BE2C (cell line): ENCODE measurements around the gene TOGARAM1. TPM values are rescaled to one million over a fixed set of nuclear protein-coding genes. Genes with fewer than 3 reads are reported as not detected.

Source experiments
- DNase-seq: peaks from one replicate; pipeline ENCODE4 v3.0.0-alpha.2; 2020
- H3K27me3 ChIP-seq: fragments of 250-450 bp; sonication (Bioruptor Pico); 2 replicates; pipeline ENCODE4 v1.5.1; 2020; ENCODE audit warnings: mild to moderate bottlenecking
- H3K36me3 ChIP-seq: fragments of 250-450 bp; sonication (Bioruptor Pico); 2 replicates; pipeline ENCODE4 v1.5.1; 2020; ENCODE audit warnings: mild to moderate bottlenecking
- H3K4me1 ChIP-seq: fragments of 250-450 bp; sonication (Bioruptor Pico); 2 replicates; pipeline ENCODE4 v1.5.1; 2020
- H3K4me3 ChIP-seq: 2 replicates; pipeline ENCODE4 v1.5.1; 2011; ENCODE audit warnings: low read depth, low read length
- H3K9me3 ChIP-seq: fragments of 250-450 bp; sonication (Bioruptor Pico); 2 replicates; pipeline ENCODE4 v1.5.1; 2020
- polyA plus RNA-seq: library from polyadenylated mRNA; unstranded; fragments of >200 nt; gene quantifications from one replicate; pipeline ENCODE4 v1.2.1, GENCODE V29; 2012; ENCODE audit warnings: low read depth, missing spikeins; ENCODE audit not compliant: insufficient read length, insufficient read depth
- TF ChIP-seq, protein P1 (sequence below): IDR thresholded peaks from 2 replicates; pipeline ENCODE4 v1.5.1; 2012; ENCODE audit warnings: mild to moderate bottlenecking, low read depth, low read length

Gene TOGARAM1
- 12.7 TPM for polyA plus RNA-seq

DNA sequence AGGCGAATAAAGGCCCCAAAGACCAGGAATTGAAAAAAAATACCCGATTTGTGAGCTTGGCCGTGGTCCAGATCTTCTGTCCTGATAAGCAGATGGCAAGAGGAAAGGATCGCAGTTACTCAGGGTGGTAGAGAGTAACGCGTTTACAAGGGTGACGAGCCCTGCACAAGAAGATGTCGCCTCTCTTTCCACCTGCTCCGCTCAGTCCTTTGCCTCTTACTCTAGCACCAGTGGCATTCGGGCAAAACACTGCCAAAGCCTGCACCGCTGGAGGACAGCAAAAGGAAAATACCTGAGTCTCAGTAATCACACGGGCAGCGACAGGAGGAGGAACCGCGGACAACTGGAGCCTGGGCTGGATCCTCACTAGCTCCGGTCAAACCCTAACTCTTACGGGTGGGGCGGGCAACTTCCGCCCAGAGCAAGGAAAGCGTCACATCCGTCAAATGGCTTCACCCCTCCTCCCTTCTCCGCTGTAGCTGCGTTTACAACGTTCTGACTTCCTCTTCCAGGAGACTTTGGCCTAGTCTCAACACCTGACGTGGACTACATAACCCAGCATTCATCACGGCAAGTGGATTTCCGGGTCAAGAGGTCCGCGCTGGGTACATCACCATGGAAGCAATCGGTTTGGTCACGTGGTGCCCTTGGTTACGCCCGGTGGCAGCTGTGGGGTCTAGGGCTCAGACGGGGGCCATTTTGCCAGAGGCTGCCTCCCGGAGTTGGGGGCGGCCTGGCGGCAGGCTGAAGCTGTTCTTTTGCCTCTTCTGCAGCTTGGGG, at the start of gene TOGARAM1, which contains the start of gene KLHL28:
TOGARAM1 (plus strand) TSS at position 637 of the 780 bp plus-strand sequence. CDS start 232 bp downstream, outside the sequence.
KLHL28 (minus strand) TSS at position 394 of the 780 bp plus-strand sequence. CDS start 16,019 bp downstream, outside the sequence.
- Histone ChIP-seq H3K27me3 (no peaks in the 10 kb centered on the region), H3K4me1 (no peaks in the 10 kb centered on the region)
- TF ChIP-seq, protein P1, sequence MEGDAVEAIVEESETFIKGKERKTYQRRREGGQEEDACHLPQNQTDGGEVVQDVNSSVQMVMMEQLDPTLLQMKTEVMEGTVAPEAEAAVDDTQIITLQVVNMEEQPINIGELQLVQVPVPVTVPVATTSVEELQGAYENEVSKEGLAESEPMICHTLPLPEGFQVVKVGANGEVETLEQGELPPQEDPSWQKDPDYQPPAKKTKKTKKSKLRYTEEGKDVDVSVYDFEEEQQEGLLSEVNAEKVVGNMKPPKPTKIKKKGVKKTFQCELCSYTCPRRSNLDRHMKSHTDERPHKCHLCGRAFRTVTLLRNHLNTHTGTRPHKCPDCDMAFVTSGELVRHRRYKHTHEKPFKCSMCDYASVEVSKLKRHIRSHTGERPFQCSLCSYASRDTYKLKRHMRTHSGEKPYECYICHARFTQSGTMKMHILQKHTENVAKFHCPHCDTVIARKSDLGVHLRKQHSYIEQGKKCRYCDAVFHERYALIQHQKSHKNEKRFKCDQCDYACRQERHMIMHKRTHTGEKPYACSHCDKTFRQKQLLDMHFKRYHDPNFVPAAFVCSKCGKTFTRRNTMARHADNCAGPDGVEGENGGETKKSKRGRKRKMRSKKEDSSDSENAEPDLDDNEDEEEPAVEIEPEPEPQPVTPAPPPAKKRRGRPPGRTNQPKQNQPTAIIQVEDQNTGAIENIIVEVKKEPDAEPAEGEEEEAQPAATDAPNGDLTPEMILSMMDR: no peak

GRCh38 chr14:44914849-44915248, 47.1 kb upstream of the TOGARAM1 start:
- TF ChIP-seq, protein P1: no peak
- Histone ChIP-seq H3K36me3 (no peaks in the 10 kb centered on the region), H3K9me3 (peaks cover 8% of the 10 kb centered on the region), H3K4me1 (no peaks in the 10 kb centered on the region), H3K4me3 (no peak overlapping the region), H3K27me3 (no peaks in the 10 kb centered on the region)
- no peak for DNase-seq

More for the DNA sequence above, at the start of gene TOGARAM1, which contains the start of gene KLHL28:
- Histone ChIP-seq H3K9me3 (no peaks in the 10 kb centered on the region), H3K36me3 (no peaks in the 10 kb centered on the region), H3K4me3 (peak within 1 kb of the TSS; percentile 97)
- DNase-seq: peak; percentile 96

GRCh38 chr14:44928793-44929192, 33.2 kb upstream of the TOGARAM1 start:
- H3K27me3 ChIP-seq: no peaks in the 10 kb centered on the region
- H3K4me1 ChIP-seq: peaks cover 7% of the 10 kb centered on the region; the same call in 1 of the 2 replicates
- no peak overlapping the region for H3K4me3 ChIP-seq
- H3K36me3 ChIP-seq: no peaks in the 10 kb centered on the region; the same call in 1 of the 2 replicates
- H3K9me3 ChIP-seq: no peaks in the 10 kb centered on the region
- DNase-seq: no peak
- TF ChIP-seq, protein P1: no peak

DNA sequence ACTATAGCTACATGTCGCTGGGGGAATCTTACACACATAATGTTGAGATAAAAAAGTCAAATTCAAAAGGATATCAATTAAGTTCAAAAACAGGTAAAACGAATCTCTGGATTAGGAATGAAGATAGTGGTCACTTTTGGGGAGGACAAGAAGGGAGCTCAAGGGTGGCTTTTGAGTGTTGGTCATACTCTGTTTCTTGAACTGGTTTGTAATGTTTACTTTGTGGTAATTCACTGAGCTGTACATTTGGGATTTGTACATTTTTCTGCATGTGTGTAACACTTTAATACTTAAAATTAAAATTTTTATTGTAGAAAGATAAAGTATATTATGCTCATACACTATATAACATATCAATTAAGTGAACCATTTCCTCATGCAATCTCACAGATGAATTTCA, 26.8 kb upstream of the TOGARAM1 start:
- Histone ChIP-seq H3K9me3 (no peaks in the 10 kb centered on the region), H3K4me1 (0 out of 2 replicates have a peak, but pooled peaks cover 2% of the 10 kb centered on the region), H3K27me3 (no peaks in the 10 kb centered on the region), H3K4me3 (no peak overlapping the region), H3K36me3 (peaks cover 5% of the 10 kb centered on the region)
- TF ChIP-seq, protein P1: no peak
- no peak for DNase-seq

GRCh38 chr14:44937547-44937946, 24.4 kb upstream of the TOGARAM1 start:
- TF ChIP-seq, protein P1: no peak
- no peak for DNase-seq
- 0 out of 2 replicates have a peak, but pooled peaks cover 3% of the 10 kb centered on the region for H3K4me1 ChIP-seq
- H3K9me3 ChIP-seq: no peaks in the 10 kb centered on the region
- no peaks in the 10 kb centered on the region for H3K27me3 ChIP-seq
- H3K4me3 ChIP-seq: no peak overlapping the region
- peaks cover 5% of the 10 kb centered on the region for H3K36me3 ChIP-seq

- no peak for DNase-seq
- TF ChIP-seq, protein P1: no peak
- H3K27me3 ChIP-seq: no peaks in the 10 kb centered on the region
- H3K4me1 ChIP-seq: 0 out of 2 replicates have a peak, but pooled peaks cover 3% of the 10 kb centered on the region
- H3K4me3 ChIP-seq: no peak overlapping the region
- peaks cover 8% of the 10 kb centered on the region for H3K36me3 ChIP-seq
- H3K9me3 ChIP-seq: no peaks in the 10 kb centered on the region
These were observed 21.8 kb upstream of the TOGARAM1 start for GRCh38 chr14:44940211-44940610.
